Peyer's patch (tissue), 4 donors: ENCODE results near the gene MAP2K5. TPM values are rescaled to one million over a fixed set of nuclear protein-coding genes. Genes with fewer than 3 reads are reported as not detected.

Experiments
- DNase-seq, 3 donors: peaks; one replicate each; pipeline ENCODE4 v3.0.0-alpha.2; 2017 to 2019
- H3K27ac ChIP-seq, 4 donors: fragments of 200-600 bp; sonication (generic); one replicate each; pipeline ENCODE4 v1.5.1; 2016 to 2019
- H3K27me3 ChIP-seq, 2 donors: fragments of 200-600 bp; sonication (generic); one replicate each; pipeline ENCODE4 v1.5.1; 2019
- H3K36me3 ChIP-seq, 3 donors: fragments of 200-600 bp; sonication (generic); one replicate each; pipeline ENCODE4 v1.5.1; 2016 to 2019
- H3K4me1 ChIP-seq, 4 donors: fragments of 200-600 bp; sonication (generic); one replicate each; pipeline ENCODE4 v1.5.1; 2016 to 2019
- H3K4me3 ChIP-seq, 4 donors: fragments of 200-600 bp; sonication (generic); 1 replicate in 3 of 4; 2 replicates in 1 of 4; pipeline ENCODE4 v1.5.1; 2016 to 2019; ENCODE audit warnings: mild to moderate bottlenecking in 1 of 4
- H3K9me3 ChIP-seq, 4 donors: fragments of 200-600 bp; sonication (generic); one replicate each; pipeline ENCODE4 v1.5.1; 2016 to 2019; ENCODE audit warnings: mild to moderate bottlenecking in 1 of 4
- CTCF ChIP-seq, 6 experiments: fragments of 450-650 bp in 4 of 6; fragments of 200-600 bp in 2 of 6; sonication (generic) in 1 of 6; IDR thresholded peaks; one replicate each; pipeline ENCODE4 v1.5.1; 2017 to 2019; ENCODE audit warnings: antibody characterized with exemption in 6 of 6, mild to moderate bottlenecking in 3 of 6, moderate library complexity in 1 of 6
- POLR2A ChIP-seq, 2 donors: fragments of 450-650 bp; IDR thresholded peaks; one replicate each; pipeline ENCODE4 v1.5.1; 2017; ENCODE audit warnings: antibody characterized with exemption in 2 of 2, mild to moderate bottlenecking in 2 of 2, moderate library complexity in 2 of 2
- total RNA-seq, 4 donors: library from RNA; depleted of rRNA; stranded (reverse); fragments of >200 nt; gene quantifications; one replicate each; pipeline ENCODE4 v1.1.0, GENCODE V29; 2016

The MAP2K5 gene
- total RNA-seq = 10 to 100 TPM; 14.0 to 50.3 (median 21.2) TPM

- H3K4me3 ChIP-seq = peak within 1 kb of the TSS; percentile 66 to 96 (median 83)
- no peaks in the 10 kb centered on the region for H3K9me3 ChIP-seq
- peak; percentile 68 to 77 for TF ChIP-seq POLR2A (IDR thresholded peaks at IDR 0.05)
- no peak for TF ChIP-seq CTCF (IDR thresholded peaks at IDR 0.05)
- peaks cover 0 to 23% (median 2%) of the 10 kb centered on the region in 4 donors for H3K4me1 ChIP-seq
- DNase-seq = peak; percentile 86 to 95 (median 94)
- peak within 1 kb of the TSS; percentile 77 to 91 (median 84) for H3K27ac ChIP-seq
- no peaks in the 10 kb centered on the region for H3K27me3 ChIP-seq
- no peaks in the 10 kb centered on the region for H3K36me3 ChIP-seq
Observed at GRCh38 chr15:67542420-67543347, at the start of gene MAP2K5. Gene MAP2K5 (plus strand): TSS chr15:67542703. CDS start chr15:67543336, 633 bp downstream.

- Histone ChIP-seq H3K27ac (no peak overlapping the region), H3K4me1 (no peaks in the 10 kb centered on the region), H3K27me3 (no peaks in the 10 kb centered on the region), H3K9me3 (no peaks in the 10 kb centered on the region), H3K36me3 (no peaks in the 10 kb centered on the region), H3K4me3 (no peak overlapping the region)
- DNase-seq = no peak
- TF ChIP-seq POLR2A (IDR thresholded peaks at IDR 0.05) = no peak
- TF ChIP-seq CTCF (IDR thresholded peaks at IDR 0.05) = no peak
Observed at GRCh38 chr15:67495585-67495984, 46.9 kb upstream of the MAP2K5 start.

GRCh38 chr15:67501177-67501835 lies 41.2 kb upstream of the MAP2K5 start:
- Histone ChIP-seq H3K36me3 (no peaks in the 10 kb centered on the region), H3K4me3 (no peak overlapping the region), H3K9me3 (no peaks in the 10 kb centered on the region), H3K4me1 (no peaks in the 10 kb centered on the region), H3K27me3 (no peaks in the 10 kb centered on the region), H3K27ac (no peak overlapping the region)
- DNase-seq = no peak
- TF ChIP-seq POLR2A (IDR thresholded peaks at IDR 0.05) (no peak), CTCF (IDR thresholded peaks at IDR 0.05) (peak in 4 of 6 experiments; percentile 19 to 60 (median 46))

- Histone ChIP-seq H3K27ac (no peak overlapping the region), H3K4me3 (no peak overlapping the region), H3K4me1 (no peaks in the 10 kb centered on the region), H3K9me3 (no peaks in the 10 kb centered on the region), H3K27me3 (no peaks in the 10 kb centered on the region), H3K36me3 (no peaks in the 10 kb centered on the region)
- TF ChIP-seq CTCF (IDR thresholded peaks at IDR 0.05) = no peak
- TF ChIP-seq POLR2A (IDR thresholded peaks at IDR 0.05) = no peak
- DNase-seq = no peak
Observed at GRCh38 chr15:67501836-67502461, 40.6 kb upstream of the MAP2K5 start.

- Histone ChIP-seq H3K4me1 (no peaks in the 10 kb centered on the region), H3K27ac (no peak overlapping the region), H3K4me3 (no peak overlapping the region), H3K9me3 (no peaks in the 10 kb centered on the region), H3K36me3 (no peaks in the 10 kb centered on the region), H3K27me3 (no peaks in the 10 kb centered on the region)
- DNase-seq = no peak
- TF ChIP-seq POLR2A (IDR thresholded peaks at IDR 0.05) = no peak
Observed at GRCh38 chr15:67504056-67504455, 38.4 kb upstream of the MAP2K5 start.
